B cell (primary cell): ENCODE results near the gene SPRR5. TPM values are rescaled to one million over a fixed set of nuclear protein-coding genes. Genes with fewer than 3 reads are reported as not detected.

Source experiments
- ATAC-seq: fragments of 200-7000 bp; cut with Tn5 transposase; one replicate; pipeline ENCODE4 v1.10.0; 2021; ENCODE audit warnings: low read depth, mild to moderate bottlenecking, moderate number of reproducible peaks, moderate library complexity
- CTCF ChIA-PET: fragments of 350-600 bp; sonication (Branson Sonifier 250); formaldehyde crosslinking; loops from one replicate; lab custom pipeline; 2021; ENCODE audit warnings: antibody characterized with exemption, inconsistent platforms; lab: Charles Lee
- POLR2A ChIA-PET: fragments of 350-600 bp; sonication (Branson Sonifier 250); formaldehyde crosslinking; loops from one replicate; lab custom pipeline; 2021; ENCODE audit warnings: antibody characterized with exemption; lab: Charles Lee
- DNase-seq: peaks from one replicate; pipeline ENCODE4 v3.0.0; 2013
- H2AFZ ChIP-seq: 2 replicates; pipeline ENCODE4 v1.6.1; 2012; ENCODE audit warnings: mild to moderate bottlenecking, low read depth, low read length; ENCODE audit not compliant: insufficient read depth, poor library complexity, severe bottlenecking
- H3K27ac ChIP-seq, 2 donors: 1 replicate in 1 of 2; 2 replicates in 1 of 2; pipeline ENCODE4 v1.5.1; 2012 to 2013; ENCODE audit warnings: low read length in 2 of 2, mild to moderate bottlenecking in 2 of 2, moderate library complexity in 1 of 2
- H3K27me3 ChIP-seq, 4 experiments: fragments of 200-600 bp in 1 of 4; sonication (generic) in 1 of 4; replicated peaks in 1 of 4; 1 replicate in 2 of 4; 2 replicates in 2 of 4; pipeline versions ENCODE4 v1.6.1 to v1.7.0; 2013 to 2016; ENCODE audit warnings: low read length in 3 of 4, mild to moderate bottlenecking in 2 of 4, mixed read lengths in 1 of 4, moderate library complexity in 1 of 4; ENCODE audit not compliant: insufficient read depth in 4 of 4, control insufficient read depth in 3 of 4; ENCODE audit errors: control extremely low read depth in 1 of 4
- H3K36me3 ChIP-seq, 2 experiments: replicated peaks in 1 of 2; 1 replicate in 1 of 2; 2 replicates in 1 of 2; pipeline versions ENCODE4 v1.6.1 to v1.7.1; 2013; ENCODE audit warnings: low read length in 1 of 2; ENCODE audit not compliant: insufficient read depth in 2 of 2, control insufficient read depth in 1 of 2; ENCODE audit errors: control extremely low read depth in 1 of 2, extremely low read depth in 1 of 2
- H3K4me1 ChIP-seq, 2 donors: fragments of 200-600 bp in 1 of 2; sonication (generic) in 1 of 2; 1 replicate in 1 of 2; 2 replicates in 1 of 2; pipeline versions ENCODE4 v1.5.1 to v1.6.1; 2013 to 2017; ENCODE audit warnings: low read length in 2 of 2; ENCODE audit not compliant: control insufficient read depth in 2 of 2, insufficient read depth in 2 of 2
- H3K4me2 ChIP-seq: replicated peaks from 2 replicates; pipeline ENCODE3; 2012; ENCODE audit warnings: mild to moderate bottlenecking, low read depth, low read length; ENCODE audit not compliant: poor library complexity, severe bottlenecking
- H3K4me3 ChIP-seq, 5 experiments: fragments of 200-600 bp in 1 of 5; sonication (generic) in 1 of 5; 1 replicate in 3 of 5; 2 replicates in 2 of 5; pipeline versions ENCODE4 v1.5.1 to v1.7.0; 2011 to 2016; ENCODE audit warnings: low read length in 4 of 5, mild to moderate bottlenecking in 4 of 5, low read depth in 2 of 5, control low read depth in 1 of 5, moderate library complexity in 1 of 5; ENCODE audit not compliant: insufficient read depth in 1 of 5; ENCODE audit errors: control extremely low read depth in 1 of 5, extremely low read depth in 1 of 5
- H3K79me2 ChIP-seq: fragments of 200-600 bp; sonication (generic); one replicate; pipeline ENCODE4 v1.6.0; 2016; ENCODE audit warnings: low read length; ENCODE audit not compliant: control insufficient read depth, insufficient read depth
- H3K9ac ChIP-seq: fragments of 200-600 bp; sonication (generic); 2 replicates; pipeline ENCODE4 v1.6.1; 2017; ENCODE audit warnings: mild to moderate bottlenecking, low read length, moderate library complexity
- H3K9me3 ChIP-seq, 3 donors: one replicate each; pipeline versions ENCODE4 v1.6.1 to v1.7.1; 2013; ENCODE audit warnings: low read length in 2 of 3; ENCODE audit not compliant: control insufficient read depth in 2 of 3, insufficient read depth in 1 of 3; ENCODE audit errors: control extremely low read depth in 1 of 3
- H4K20me1 ChIP-seq: 2 replicates; pipeline ENCODE4 v1.6.0; 2012; ENCODE audit warnings: mild to moderate bottlenecking, low read length; ENCODE audit not compliant: insufficient read depth, control insufficient read depth, poor library complexity, severe bottlenecking
- H3K27ac Mint-ChIP-seq: one replicate; pipeline ENCODE4 v1.8.0; 2021; ENCODE audit warnings: mixed read lengths
- H3K27me3 Mint-ChIP-seq: one replicate; pipeline ENCODE4 v1.8.0; 2021; ENCODE audit warnings: mixed read lengths
- H3K4me1 Mint-ChIP-seq: one replicate; pipeline ENCODE4 v1.8.0; 2021; ENCODE audit warnings: mixed read lengths
- H3K4me3 Mint-ChIP-seq: one replicate; pipeline ENCODE4 v1.8.0; 2021; ENCODE audit warnings: mixed read lengths
- H3K9me3 Mint-ChIP-seq: one replicate; pipeline ENCODE4 v1.8.0; 2022; ENCODE audit warnings: mixed read lengths; ENCODE audit not compliant: insufficient read depth
- CTCF ChIP-seq: fragments of 200-600 bp; IDR thresholded peaks from one replicate; pipeline ENCODE4 v1.8.0; 2022; ENCODE audit warnings: antibody characterized with exemption, mild to moderate bottlenecking
- EZH2 ChIP-seq: IDR thresholded peaks from 2 replicates; pipeline ENCODE4 v1.6.1; 2012; ENCODE audit warnings: borderline replicate concordance, low read depth, mild to moderate bottlenecking, moderate library complexity, low read length; ENCODE audit not compliant: insufficient read depth, poor library complexity, severe bottlenecking
- WGBS: methylation state at CpG from one replicate; pipeline ENCODE4 v1.1.5; 2013; ENCODE audit warnings: missing lambda C conversion rate; ENCODE audit not compliant: insufficient coverage; 5-methylcytosine and 5-hydroxymethylcytosine counted together
- intact Hi-C: fragments of 100-400 bp; cut with micrococcal nuclease; formaldehyde crosslinking; loops from one replicate; pipeline ENCODE4 v1.10.0; 2022
- polyA minus RNA-seq: library from RNA; depleted of rRNA, polyadenylated mRNA; stranded (reverse); fragments of >200 nt; gene quantifications from 2 replicates; pipeline ENCODE4 v1.2.3, GENCODE V29; 2012
- polyA plus RNA-seq: library from polyadenylated mRNA; depleted of rRNA; stranded (reverse); fragments of >200 nt; gene quantifications from 2 replicates; pipeline ENCODE4 v1.2.3, GENCODE V29; 2012
- total RNA-seq, 2 donors: library from RNA; stranded (reverse); fragments of 120-200 nt in 1 of 2; gene quantifications; 1 replicate in 1 of 2; 2 replicates in 1 of 2; pipeline versions ENCODE4 v1.2.3 to v1.2.4, GENCODE V29; 2013 to 2022

The SPRR5 gene
- total RNA-seq: not detected in 2 replicates
- not detected for total RNA-seq (2013)
- not detected in 2 replicates for polyA plus RNA-seq
- not detected in 2 replicates for polyA minus RNA-seq

GRCh38 chr1:152946651-152947256, at the start of gene SPRR5:
Gene SPRR5 (plus strand): TSS chr1:152947206. CDS start chr1:152948555, 1,349 bp downstream.
- no peak within 1 kb of the TSS for H3K4me3 Mint-ChIP-seq
- POLR2A ChIA-PET: no interaction called here
- no peaks in the 10 kb centered on the region for H3K9me3 ChIP-seq

More at GRCh38 chr1:152946651-152947256, at the start of gene SPRR5:
- TF ChIP-seq CTCF (no peak), EZH2 (no peak)
- Histone ChIP-seq H3K9ac (no peak within 1 kb of the TSS), H3K36me3 (no peaks in the 10 kb centered on the region), H2AFZ (no peak within 1 kb of the TSS), H3K4me1 (no peaks in the 10 kb centered on the region), H3K27ac (no peak within 1 kb of the TSS), H3K27me3 (peaks cover 0 to 2% (median 0%) of the 10 kb centered on the region in 4 experiments), H4K20me1 (no peaks in the 10 kb centered on the region), H3K4me3 (no peak within 1 kb of the TSS), H3K4me2 (no peak within 1 kb of the TSS), H3K79me2 (no peaks in the 10 kb centered on the region)
- no peak within 1 kb of the TSS for H3K27ac Mint-ChIP-seq
- H3K9me3 Mint-ChIP-seq: no peaks in the 10 kb centered on the region
- H3K27me3 Mint-ChIP-seq: peaks cover 28% of the 10 kb centered on the region
- no peak for DNase-seq
- WGBS: 100% methylated on average over 1 of the region's 4 CpGs
- ATAC-seq: no peak
- CTCF ChIA-PET: no interaction called here
- intact Hi-C loops: no loop called here
- H3K4me1 Mint-ChIP-seq: no peaks in the 10 kb centered on the region
